AG20443 (cell line): ENCODE measurements around the gene CELSR2.

ENCODE experiments used
- DNase-seq: peaks from one replicate; pipeline ENCODE4 v3.0.0; 2012; ENCODE audit warnings: low spot score, mixed read lengths

Gene CELSR2

DNA sequence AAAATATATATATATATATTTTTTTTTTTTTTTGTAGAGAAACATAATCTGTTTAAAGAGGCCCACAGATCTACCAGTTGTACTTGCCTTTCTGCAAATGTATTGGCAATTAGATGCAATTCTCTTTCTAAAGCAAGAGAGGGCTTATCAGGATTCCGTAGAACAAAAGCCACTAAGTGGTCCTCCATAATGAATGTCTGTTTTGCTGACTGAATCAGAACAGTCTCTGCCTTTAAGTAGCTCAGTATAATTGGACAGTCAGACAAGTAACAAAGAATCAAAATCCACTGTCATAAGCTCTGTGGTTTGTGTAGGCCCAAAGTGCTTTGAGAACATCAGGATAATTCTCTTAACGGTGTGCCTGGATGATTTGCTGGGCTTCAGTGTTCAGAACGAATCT lies 18.3 kb upstream of the CELSR2 start:
- no peak for DNase-seq

DNA sequence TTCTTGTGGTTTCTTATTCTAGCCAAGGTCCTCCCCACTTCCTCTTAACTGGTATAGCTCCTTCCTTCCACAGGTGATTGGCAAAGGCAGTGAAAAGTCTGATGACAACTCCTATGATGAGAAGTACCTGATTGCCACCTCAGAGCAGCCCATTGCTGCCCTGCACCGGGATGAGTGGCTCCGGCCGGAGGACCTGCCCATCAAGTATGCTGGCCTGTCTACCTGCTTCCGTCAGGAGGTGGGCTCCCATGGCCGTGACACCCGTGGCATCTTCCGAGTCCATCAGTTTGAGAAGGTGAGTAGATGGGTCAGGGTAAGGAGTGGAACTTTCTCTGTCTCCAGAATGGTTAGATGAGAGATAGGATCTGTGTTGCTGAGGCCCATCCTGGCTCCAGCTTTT lies 14.2 kb upstream of the CELSR2 start:
- no peak for DNase-seq

DNA sequence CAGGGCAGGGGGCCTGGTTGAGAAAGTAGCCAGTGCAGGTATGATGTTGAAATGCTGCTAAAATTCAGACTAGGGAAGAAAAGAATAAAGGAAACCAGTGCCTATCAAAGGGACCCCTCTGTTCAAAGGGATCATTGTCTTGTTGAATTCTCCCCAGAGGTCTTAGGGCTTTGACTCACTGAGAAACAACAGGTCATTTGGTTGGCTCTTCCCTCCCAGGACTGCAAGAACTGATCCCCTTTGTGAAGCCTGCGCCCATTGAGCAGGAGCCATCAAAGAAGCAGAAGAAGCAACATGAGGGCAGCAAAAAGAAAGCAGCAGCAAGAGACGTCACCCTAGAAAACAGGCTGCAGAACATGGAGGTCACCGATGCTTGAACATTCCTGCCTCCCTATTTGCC lies 11.8 kb upstream of the CELSR2 start:
- no peak for DNase-seq

DNA sequence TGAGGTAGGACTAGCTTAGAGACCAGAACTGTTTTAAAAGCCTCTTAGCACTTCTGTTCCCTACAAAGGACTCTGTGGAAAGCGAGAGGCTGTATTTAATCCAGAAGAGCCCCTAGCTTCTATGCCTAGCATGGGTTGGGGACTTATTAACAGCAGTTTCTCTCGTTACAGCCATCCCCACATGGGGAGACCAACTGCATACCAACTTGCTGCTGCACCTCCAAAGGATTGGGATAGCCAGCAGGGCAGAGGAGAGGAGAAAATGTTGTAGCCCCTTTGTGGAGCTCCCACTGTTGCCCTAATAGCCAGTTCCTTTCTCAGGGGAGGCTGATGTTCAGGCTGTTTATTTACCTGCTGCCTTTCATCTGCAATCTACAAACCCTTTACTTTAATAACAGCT lies 11.0 kb upstream of the CELSR2 start:
- no peak for DNase-seq

DNA sequence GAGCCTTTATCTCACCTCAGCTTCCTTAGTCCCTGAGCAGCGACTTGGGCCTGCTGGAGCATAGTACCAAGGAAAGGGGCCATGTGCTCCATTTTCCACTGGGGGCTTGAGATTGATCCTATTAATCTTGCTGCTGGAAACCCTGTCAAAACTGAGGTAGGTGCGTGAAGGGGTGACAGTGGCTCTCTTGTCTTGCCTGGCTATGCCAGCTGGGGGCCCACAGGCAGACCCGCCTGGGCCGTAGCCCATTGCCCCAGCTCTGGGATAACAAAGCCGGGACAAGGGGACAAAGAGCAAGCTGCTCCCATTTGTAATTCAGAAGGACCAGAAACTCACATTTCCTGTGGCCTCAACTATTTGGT lies 10.3 kb upstream of the CELSR2 start:
- no peak for DNase-seq

DNA sequence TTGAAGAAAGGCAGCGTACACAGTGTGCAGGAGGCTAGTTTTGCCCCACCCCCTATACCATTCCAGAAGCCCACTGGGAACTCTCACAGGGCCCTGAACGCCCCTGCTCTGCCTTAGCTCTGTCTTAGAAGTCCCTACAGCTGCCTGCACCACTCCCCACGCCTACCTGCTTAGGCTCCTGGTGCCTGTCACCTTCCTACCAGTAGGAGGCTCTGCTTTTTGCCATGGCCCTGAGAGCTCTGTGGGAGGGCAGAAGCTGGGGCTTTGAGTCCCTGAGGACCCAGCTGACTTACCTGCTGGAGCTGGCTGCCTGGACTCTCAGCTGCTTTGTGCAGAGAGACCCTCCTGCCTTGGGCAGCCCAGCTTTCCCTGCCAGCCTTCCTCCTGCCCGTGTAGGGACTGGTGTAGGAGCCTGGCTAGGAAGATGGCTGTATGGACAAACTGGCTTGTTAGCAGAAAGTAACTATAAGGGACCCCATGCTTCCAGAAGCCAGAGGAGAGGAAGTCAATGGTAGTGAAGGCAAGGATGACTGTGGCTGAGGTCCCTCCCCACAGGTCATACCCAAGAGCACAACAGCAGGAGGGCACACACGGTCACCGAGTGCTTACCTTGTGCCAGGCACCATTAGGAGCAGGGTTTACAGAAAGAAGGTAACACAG lies 9.8 kb upstream of the CELSR2 start:
- DNase-seq, result peak; percentile 62

GRCh38 chr1:109240158-109241152 lies 8.9 kb upstream of the CELSR2 start:
- DNase-seq, result peak; percentile 80

DNA sequence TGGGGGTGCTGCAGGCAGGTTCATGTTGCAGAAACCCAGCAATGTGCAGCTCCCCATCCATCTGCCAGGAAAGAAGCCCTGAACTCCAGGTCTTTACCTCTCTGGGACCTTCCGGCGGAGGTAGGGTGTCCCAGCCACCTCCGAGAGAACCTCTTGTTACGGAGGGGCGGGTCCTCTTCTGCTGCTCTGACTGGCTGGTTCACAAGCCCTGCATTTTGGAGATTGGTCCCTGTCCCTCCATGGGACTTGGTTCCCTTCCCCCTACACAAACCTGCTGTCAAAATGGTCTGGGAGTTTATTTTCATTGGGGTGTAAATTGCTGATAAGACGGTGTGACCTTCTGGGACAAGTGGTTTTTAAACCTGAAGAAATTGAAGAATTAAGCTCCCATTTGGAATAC lies 8.0 kb upstream of the CELSR2 start:
- no peak for DNase-seq

- no peak for DNase-seq
Observed at GRCh38 chr1:109241841-109242345, 7.4 kb upstream of the CELSR2 start.

GRCh38 chr1:109242387-109242786 lies 7.0 kb upstream of the CELSR2 start:
- peak; percentile 50 for DNase-seq

GRCh38 chr1:109243221-109243620 lies 6.1 kb upstream of the CELSR2 start:
- no peak for DNase-seq

DNA sequence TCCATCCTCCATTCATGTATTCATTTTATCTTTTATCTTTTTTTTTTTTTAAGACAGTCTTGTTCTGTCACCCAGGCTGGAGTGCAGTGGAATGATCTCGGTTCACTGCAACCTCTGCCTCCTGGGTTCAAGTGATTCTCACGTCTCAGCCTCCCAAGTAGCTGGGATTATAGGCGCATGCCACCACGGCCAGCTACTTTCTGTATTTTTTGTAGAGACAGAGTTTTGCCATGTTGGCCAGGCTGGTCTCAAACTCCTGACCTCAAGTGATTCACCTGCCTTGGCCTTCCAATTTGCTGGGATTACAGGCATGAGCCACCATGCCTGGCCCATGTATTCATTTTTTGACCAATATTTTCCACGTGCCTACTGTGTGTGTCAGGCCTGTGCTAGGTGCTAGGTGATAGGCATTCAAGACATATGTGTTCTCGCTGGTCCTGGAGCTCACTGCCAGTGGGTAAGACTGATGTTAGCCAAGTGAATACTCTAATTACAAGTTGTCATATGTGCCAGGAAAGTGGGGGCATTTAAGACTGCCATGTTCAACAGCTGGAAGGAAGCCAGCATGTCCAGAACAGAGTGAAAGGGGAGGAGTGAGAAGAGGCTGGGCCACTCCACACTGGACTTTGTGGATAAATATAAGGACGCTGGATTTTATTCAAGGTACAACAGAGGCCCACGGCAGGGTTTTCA lies 5.3 kb upstream of the CELSR2 start:
- DNase-seq, result no peak

GRCh38 chr1:109246141-109246551 lies 3.2 kb upstream of the CELSR2 start:
- DNase-seq, result no peak

DNA sequence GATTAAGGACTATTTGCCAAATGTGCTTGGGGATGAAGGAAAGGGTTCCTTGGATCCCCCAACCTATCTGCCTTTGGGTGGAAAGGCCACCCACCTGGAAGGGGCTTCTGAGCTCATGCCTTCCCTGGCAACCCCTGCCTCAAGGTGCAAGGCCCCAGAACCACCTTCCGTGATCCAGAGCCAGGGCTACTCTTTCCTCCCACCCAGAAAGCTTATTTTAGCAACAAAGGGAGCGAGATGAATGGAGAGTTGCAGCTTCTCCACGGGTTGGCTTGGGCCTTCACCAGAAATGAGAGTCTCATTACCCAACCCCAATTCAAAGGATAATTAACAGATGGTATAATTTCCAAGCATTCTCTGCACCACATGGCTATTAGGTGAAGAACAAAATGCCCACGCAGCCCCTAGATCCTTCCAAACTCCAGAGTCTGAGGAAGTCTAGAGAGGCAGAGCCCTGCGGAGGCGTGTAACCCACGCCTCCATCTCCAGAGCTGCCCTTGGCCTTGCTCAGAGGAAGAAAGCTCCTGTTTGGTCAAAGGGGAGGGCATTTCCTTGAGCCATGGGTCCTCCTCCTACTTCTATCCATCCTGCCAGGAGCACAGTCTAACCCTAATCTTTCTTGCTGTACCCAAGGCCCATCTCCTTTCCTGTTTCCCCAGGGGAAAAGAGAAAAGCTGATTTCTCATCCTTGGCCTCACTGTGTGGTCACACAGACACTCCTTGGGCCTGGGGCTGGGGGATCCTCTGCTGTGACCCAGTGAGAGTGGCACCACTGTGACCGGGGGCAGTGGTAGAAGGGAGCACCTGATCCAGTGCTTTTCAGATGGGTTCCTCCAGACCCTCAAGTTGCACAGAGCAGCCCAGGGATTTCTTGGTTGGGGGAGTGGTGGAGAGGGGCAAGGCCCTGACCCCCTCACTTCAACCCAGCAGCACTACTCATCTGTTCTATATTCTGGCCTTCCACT lies 1.7 kb upstream of the CELSR2 start:
- no peak for DNase-seq

DNA sequence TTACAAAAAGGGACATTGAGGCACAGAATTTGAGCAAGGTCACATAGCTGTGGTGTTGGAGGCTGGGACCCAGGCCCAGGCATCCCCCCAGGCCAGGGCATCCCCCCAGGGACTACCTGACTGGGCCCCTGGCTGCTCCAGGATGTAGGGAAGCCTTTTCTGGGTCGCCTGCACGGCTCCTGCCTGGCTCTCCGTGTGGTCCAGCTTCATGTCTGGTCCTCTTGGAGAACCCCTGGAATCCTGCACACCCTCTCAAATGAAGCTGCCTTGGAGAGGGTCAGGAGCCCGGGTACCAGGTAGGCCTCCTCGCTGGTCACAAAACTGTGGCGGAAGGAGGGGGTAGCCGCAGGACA lies 919 bp upstream of the CELSR2 start:
- DNase-seq, result no peak

- peak; percentile 67 for DNase-seq
Observed at GRCh38 chr1:109249654-109250401, 489 bp downstream of the CELSR2 start.

- no peak for DNase-seq
Observed at GRCh38 chr1:109250454-109251276, 1.3 kb downstream of the CELSR2 start.

GRCh38 chr1:109251277-109252166 lies 2.2 kb downstream of the CELSR2 start:
- no peak for DNase-seq
